PFSK-1 (cell line): Measurements from ENCODE around the gene AOPEP.

Source experiments
- FOXP2 ChIP-seq: optimal IDR thresholded peaks from 2 replicates; pipeline ENCODE3; 2011; ENCODE audit warnings: borderline replicate concordance, control low read depth, inconsistent platforms; ENCODE audit not compliant: insufficient read depth; ENCODE audit errors: extremely low read length, extremely low read depth
- POLR2AphosphoS5 ChIP-seq: IDR thresholded peaks from 2 replicates; pipeline ENCODE4 v1.6.1; 2012; ENCODE audit warnings: low read depth, mild to moderate bottlenecking, control low read depth, low read length, moderate library complexity
- TAF1 ChIP-seq: IDR thresholded peaks from 2 replicates; pipeline ENCODE4 v1.6.1; 2012; ENCODE audit warnings: low read length, control low read depth, borderline replicate concordance; ENCODE audit not compliant: insufficient read depth

DNA sequence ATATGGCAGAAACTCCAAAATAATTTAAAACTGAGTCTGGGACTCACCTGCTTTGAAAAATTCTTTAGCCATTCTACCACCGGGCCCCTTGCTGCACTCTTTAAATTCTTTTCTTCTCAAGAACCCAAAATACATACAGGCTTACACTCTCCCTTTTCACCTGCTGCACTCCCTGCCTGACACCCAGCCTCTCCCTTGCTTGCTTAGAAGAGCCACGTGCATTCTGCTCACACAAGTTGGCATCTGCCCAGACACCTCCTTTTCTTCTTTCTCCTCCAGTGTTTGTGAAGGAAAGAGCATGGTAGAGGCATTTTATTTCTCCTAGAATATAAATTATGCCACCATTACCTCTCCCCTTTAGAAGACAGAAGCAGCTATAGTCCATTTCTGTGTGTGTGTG, 39.0 kb upstream of the AOPEP start:
- TF ChIP-seq POLR2AphosphoS5 (no peak), TAF1 (no peak), FOXP2 (no peak)
